NCI-H2196 treated with DMSO at 0.1 percent for 48 hours (cell line): Measurements from ENCODE around the gene RFWD3.
A peak's percentile ranks its signal among the peaks of the same experiment; 100 is the strongest.

Experiments
- DNase-seq: peaks from one replicate; lab custom pipeline; 2025; ENCODE audit not compliant: unreplicated experiment; lab: John Stamatoyannopoulos, UW

The RFWD3 gene

DNA sequence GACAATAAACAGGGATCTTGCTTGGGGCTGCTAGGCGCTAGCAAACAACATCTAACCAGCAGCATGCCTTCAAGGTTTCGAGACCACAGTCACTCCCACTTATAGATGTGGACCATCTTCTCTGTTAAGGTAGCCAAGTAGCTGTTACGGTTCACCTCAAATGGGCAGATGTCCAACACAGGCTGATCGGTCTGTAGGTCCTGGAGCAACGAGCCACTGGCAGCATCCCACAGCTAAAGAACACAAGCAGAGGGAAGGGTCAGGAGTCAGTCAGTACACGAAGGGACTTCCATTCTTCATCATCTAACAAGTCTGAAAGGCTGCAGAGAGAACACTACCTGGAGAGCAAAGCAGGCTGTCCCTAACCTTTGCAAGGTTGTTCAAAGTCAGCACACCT is 42.8 kb downstream of the RFWD3 start:
- DNase-seq = no peak

DNA sequence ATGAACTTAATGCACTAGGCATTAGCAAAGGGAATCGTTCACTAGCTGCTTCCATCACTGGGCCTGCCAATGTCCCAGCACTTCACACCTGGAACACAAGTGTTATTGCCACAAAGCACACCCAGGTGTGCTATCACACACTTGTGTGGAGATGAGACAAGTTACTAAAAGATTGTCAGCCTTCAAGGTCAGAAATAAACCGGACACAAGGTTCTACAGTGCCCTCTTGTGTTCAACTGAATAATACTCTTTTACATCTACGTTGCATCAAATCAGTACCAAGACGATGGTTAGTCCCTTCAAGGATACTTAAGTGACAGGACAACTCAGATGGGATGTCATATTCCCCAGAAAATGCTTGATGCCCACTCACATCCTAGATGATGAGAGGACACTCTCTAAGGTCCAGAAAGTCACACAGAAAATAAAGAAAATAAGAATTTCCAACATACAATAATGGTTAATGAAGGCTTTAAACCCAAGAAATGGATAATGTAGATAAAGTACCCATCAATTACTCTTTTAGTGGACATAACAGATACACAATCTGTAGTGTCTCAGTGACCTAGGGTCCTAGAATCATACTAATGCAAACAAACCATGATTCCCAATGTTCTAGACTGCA is 43.4 kb downstream of the RFWD3 start:
- no peak for DNase-seq

DNA sequence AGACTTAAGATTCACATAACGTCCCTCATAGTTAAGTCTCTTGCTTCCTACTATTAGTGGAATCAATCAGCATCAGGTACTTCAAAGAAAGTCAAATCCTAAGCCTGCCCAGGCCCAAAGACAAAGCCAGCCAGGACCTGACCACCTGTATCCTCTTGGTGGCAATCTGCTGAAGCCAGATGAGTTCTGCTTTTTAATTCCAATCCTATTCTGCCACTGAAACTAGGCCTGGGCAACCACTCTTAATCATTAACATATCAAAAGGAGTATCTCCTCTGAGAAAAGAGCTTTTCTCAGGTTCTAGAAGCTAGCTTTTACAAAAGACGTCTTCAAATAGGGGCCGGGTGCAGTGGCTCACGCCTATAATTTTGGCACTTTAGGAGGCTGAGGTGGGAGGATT is 44.7 kb downstream of the RFWD3 start:
- no peak for DNase-seq

DNA sequence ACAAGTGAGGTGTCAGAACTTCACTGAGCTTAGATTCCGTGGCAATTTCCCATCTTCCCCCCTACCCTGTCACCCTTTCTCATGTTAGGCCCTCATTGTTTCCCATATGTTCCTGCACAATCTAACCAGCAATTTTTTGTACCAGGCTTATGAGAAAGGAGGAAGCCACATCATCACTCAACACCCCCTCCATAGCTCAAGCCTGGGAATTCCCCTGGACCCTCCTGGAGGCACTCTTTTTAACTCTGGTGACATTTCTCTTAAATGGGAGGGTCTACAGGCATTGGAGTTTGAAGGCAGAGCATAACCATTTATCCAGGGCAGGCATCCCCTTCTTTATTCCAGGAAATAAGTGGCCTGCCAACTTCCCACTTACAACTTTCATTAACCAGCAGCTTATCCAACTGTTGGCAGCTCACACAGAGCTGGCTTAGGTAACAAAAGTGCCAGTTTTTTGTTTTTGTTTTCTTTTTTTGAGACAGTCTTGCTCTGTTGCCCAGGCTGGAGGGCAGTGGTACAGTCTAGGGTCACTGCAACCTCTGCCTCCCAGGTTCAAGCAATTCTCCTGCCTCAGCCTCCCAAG is 49.4 kb downstream of the RFWD3 start:
- DNase-seq = no peak

DNA sequence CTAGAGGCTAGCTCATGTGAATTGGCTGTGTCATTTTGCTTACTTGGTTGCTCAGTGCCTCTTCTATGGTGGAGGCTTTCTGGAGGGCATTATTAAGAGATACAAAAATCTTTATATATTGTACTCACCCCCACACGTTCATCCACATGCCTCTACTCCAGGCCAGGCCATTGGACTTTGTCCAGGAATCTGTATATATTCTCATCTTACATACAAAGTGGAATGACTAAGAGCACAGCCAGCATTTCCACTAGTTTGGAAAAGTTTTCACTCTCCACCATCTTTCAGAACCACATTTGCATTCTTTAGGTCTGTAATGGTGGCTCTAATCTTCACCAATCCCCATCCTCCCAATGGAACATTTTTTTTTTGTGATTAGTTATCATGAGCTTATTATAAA is 55.0 kb downstream of the RFWD3 start:
- DNase-seq = no peak

DNA sequence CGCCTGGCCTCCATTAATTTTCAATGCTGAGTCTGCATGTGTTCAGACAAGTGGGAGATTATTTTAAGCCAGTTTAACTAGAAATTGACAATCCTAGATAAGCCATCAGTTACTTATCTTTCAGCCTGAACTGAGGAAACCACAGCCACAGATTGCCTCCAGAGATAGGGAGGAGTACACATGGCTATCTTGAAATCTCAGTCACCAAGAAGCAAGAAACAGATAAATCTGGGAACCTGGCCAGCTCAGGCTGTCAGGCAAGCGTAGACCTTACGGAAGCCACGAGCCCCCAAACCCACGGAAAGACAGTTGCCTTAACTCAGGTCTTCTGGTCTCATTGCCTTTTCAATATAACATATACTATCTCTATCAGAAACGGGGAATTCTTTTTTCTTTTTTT is 57.7 kb downstream of the RFWD3 start:
- DNase-seq = no peak

DNA sequence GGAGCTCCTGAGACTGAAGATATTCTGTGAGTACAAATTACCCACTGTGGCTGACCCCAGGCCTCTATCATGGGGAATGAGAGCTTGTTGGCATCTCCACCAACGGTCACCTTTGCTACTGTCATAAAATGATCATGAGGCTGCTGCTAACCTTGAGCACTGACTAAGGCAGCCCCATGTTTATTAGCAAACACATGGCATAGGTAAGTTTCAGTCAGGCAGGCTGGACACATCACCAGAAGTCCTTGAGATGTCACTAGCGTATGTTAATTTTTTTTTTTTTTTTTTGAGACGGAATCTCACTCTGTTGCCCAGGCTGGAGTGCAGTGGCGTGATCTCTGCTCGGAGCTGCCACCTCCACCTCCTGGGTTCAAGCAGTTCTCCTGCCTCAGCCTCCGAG is 58.3 kb downstream of the RFWD3 start:
- DNase-seq = no peak

DNA sequence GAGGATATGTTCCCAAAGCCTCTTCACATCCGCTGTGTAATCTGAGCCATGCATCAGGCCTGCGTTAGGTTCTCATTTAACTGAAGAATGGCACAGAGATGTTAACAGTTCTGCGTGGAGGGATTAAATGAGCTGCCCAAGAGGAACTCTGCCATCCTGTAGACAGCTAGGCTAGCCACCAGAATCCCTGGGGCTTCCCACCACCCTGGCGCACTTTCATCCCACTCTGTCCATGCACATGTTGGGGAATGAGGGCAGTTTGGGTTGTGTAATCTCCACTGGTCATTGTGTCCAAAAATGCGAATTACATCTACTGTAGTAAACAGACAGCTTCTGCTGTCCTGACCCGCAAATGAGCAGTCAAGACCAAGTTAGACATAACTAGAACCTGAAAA is 58.7 kb downstream of the RFWD3 start:
- DNase-seq = no peak

DNA sequence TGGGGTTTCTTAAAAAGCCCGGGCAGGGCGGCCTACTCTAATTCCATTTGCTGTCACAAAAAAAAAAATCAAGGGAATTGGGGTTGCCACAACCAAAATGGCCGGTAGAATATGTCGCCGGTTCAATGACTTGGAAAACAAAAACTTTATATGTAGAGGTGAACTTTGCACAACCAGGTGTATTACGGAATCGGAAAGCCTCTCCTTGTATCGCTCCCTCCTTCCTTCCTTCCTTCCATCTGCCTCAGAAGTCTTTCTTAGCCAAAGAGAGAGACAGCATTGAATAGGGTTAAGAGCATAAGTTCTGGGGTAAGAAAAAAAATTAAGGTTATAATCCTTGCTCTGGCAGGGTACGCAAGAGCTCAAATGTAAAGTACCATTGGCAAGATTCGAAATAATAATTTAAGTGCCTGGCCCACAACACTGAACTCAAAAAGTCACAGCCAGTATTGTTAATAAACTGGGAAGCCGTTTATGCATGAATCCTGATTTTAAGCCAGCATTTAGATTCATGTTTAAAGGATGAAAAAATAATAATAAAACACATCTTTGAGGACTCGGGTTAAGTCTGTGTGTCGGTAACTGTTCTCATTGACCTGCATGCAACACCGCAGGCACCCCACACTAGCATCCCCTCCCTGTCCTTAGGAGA is 59.2 kb downstream of the RFWD3 start:
- no peak for DNase-seq

DNA sequence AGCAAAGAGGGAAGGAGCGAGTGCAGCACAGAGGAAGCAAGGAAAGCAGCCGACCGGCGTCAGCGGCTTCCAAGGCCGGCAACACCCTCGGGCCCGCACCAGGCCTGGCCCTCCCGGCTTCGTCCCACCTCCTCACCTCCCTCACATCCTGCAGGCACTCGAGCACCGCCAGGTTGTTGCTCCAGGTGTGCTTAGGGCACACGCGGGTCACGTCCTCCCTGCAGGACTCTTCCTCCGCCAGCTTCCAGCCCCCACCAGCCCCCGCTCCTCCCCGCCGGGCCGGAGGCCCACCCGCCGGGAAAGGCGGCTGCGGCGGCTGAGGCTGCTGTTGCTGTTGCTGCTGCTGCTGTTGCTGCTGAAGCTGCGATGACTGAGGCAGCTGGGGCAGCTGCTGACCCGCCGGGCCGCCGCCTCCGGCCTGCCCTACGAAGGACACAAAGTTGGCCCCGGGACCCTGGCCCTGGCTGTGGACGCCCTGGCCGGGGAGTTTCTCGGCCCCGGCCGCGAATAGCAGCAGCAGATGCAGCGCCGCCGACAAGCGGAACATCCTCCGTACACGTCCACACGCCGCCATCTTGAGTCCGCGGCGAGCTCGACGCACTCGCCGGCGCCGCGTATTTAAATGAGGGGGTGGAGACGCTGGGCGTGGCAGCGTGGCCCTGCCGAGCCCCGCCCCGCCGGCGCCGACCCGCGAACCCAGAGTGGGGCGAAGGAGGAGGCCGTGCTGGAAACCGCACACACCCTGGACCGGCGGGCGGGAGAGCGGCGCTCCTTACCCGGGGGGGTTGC is 60.0 kb downstream of the RFWD3 start, which contains the start of gene GLG1:
Gene GLG1, minus strand, starts transcription at position 594 of the 789 bp plus-strand sequence. Its CDS starts 20 bp downstream, at position 574.
- peak; percentile 40 for DNase-seq

DNA sequence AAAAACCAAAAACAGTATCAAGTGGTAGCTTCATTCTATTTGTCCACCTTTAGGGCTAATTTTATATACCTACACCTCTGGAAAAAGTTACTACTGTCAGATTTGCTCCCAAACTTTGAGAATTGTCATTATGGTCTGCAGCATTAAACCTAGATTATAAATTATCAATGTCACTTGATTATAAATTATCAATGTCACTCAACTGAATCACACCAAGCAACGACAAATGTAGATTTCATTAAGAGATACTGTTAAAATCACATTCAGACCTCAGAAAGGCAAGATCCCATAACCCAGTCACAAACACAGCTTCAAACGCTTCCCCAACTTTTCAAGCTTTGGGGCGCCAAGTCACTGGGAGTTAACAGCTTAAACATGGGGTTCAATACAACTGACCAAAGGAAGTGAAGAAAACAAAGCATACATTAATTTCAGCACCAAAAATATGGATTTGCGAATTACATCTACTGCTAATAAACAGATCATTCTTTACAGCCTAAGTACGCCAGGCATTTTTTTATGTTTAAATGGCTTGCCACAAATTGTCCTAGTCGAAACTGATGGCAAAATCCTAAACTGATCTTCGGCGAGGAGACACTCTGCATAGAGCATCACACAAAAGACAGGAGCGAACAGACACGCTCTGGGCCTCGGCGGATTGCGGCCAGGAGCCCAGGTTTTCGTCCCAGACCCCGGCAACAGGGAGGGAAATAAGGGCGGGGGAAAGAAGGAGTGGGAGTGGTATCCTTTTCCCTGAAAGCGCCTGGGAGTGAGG is 60.7 kb downstream of the RFWD3 start:
- no peak for DNase-seq

DNA sequence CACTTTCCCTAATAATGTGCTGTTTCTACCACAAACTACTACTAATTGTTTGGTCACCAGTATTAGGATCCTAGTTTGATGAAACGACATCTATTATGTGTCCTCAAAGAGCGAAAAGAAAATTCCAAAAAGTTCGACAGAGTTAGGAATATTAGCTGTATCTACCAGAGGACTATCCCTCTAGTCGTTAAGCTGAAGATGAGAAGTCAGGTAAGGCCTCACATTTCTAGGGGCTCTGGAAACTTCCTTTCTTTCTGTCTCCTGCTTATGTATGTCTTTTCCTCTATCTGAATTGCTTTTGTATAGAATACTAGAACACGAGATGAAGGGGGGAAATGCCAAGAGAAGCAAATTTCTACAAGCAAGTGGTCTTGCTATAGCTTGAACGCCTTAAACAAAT is 61.3 kb downstream of the RFWD3 start:
- DNase-seq = no peak

DNA sequence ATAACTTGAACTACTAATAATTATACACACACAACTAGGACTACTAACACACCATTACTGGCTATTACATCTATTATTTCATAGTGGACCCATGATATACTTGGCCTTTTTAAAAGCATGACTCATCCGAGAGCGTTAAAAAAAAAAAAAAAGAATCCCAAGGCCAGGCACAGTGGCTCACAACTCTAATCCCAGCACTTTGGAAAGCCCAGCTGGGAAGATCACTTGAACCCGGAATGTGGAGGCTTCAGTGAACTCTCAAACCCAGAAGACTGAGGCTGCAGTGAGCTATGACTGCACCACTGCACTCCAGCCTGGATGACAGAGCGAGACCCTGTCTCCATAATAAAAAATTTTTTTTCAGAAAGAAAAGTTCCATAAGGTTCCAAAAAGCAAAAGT is 62.8 kb downstream of the RFWD3 start:
- no peak for DNase-seq

DNA sequence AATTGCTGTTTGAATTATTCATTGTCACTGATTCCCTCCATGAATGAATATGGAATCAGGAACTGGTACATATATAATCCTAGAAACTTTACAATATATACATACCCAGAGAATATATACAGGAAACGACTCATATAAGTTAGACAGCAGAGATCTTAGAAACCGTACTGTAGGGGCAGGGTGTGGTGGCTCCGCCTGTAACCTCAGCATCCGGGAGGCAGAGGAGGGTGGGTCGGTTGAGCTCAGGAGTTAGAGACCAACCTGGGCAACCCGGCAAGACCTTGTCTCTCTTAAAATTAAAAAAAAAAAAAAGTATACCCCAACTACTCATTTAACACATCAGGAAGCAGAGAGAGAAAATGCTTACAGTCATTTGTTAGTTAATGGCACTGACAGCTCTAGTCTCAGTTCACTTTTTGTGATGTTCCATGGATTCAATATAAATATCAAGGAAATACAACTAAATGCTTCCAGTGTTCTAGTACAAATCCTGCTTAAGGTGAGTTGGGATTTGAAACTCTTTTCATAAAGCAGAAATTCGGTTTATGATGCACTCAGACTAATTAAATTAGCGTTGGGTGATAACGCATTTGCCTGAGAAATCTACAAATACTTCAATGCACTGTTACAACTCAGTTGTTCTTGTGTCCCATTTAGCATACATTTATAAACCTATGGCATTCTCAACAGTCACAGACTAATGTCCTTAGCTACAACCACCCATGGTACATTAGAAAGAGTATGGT is 65.4 kb downstream of the RFWD3 start:
- DNase-seq = no peak

DNA sequence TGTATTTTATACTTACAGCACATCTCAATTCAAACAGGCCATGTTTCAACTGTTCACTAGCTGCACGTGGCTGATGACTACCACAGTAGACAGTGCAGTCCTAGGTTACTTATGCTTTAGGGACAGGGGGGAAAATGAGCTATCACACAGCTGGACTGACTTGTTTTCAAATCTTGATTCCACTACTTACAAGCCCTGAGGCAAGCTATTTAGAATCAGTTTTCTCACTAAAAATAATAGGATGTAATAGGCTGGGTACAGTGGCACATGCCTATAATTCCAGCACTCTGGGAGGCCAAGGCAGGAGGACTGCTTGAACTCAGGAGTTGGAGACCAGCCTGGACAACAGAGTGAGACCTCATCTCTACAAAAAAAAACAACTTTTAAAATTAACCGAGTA is 70.1 kb downstream of the RFWD3 start:
- no peak for DNase-seq

DNA sequence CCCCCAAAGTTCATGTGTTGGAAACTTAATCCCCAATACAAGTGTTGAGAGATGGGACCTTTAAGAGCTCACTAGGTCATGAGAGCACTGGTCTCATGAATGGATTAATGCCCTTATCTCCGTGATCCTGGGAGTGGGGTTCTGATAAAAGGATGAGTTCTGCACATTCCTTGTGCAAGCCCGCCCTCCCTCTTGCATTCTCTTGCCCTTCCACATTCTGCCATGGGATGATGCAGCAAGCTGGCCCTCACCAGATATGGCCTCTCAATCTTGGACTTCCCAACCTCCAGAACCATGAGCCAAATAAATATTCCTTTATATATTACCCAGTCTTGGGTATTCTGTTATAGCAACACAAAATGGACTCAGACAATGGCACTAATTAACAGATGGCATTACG is 73.8 kb downstream of the RFWD3 start:
- no peak for DNase-seq

DNA sequence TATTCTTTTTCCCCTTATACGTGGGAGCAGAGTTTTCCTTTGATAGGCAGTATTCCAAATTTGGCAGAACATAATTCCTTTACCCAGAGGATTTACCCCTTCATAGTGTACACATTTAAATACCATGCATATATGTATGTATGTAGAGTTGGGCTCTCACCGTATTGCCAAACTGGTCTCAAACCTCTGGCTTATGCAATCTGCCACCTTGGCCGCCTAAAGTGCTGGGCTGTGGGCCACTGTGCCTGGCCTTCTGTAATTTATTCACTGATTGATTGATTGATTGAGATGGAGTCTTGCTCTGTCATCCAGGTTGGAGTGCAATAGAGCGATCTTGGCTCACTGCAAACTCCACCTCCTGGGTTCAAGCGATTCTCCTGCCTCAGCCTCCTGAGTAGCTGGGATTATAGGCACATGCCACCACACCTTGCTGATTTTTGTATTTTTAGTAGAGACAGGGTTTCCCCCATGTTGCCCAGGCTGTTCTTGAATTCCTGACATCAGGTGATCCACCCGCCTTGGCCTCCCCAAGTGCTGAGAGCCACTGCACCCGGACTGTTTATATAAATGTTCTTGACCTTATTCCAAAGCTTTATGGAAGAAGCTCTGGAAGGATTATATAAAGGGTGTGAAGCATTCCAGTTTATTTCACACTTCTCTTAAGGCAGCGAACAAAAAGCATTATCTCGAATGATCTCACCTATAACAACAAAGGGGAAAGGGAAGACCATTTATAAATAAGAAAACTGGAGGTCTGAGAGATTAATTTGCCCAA is 74.6 kb downstream of the RFWD3 start:
- no peak for DNase-seq

DNA sequence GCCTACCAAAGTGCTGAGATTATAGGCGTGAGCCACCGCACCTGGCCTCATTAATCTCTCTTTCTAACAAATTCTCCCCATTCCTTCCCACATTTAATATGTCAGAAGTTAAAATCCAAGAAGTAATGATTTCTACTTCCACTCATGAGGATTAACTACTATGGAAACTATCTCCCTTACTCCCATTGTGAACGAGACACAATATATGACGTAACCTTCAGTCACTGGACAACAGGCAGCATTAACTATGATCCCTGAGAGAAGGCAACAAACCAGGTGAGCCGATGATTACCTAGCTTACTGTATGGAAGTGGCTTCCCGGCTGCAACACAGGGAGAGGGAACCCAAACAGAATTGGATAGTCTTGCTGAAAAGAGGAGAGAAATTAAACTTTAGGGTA is 79.7 kb downstream of the RFWD3 start:
- no peak for DNase-seq

DNA sequence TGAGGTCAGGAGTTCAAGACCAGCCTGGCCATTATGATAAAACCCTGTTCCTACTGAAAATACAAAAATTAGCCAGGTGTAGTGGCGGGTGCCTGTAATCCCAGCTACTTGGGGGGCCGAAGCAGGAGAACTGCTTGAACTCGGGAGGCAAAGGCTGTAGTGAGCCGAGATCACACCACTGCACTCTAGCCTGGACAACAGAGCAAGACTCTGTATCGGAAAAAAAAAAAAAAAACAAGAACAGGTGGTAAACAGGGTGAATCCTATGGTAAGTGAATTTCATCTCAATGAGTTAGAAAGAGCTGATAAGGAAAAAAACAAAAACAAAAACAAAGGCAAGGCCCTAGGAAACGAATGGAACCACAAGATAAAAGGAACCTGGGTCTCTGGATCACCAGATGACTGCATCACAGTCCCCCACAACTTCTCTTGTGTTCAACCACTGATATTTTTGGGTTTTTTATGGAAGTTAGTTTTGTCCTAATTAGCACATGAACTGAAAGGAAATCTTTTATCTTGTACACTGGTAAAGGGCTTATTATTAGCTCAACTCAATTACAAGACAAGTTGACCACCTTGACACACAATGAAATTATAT is 80.7 kb downstream of the RFWD3 start:
- DNase-seq = no peak
